Heart left ventricle (tissue), 16 donors: ENCODE results near the gene LAMB3. TPM values are rescaled to one million over a fixed set of nuclear protein-coding genes. Genes with fewer than 3 reads are reported as not detected.
A peak's percentile ranks its signal among the peaks of the same experiment; 100 is the strongest.

Source experiments
- ATAC-seq, 4 donors: fragments of 200-7000 bp; cut with Tn5 transposase; one replicate each; pipeline ENCODE4 v1.9.1; 2020 to 2022; ENCODE audit warnings: moderate library complexity in 4 of 4, mild to moderate bottlenecking in 3 of 4, moderate number of reproducible peaks in 1 of 4
- DNase-seq, 5 donors: peaks; one replicate each; pipeline ENCODE4 v3.0.0-alpha.2; 2020
- H3K27ac ChIP-seq, 12 donors: fragments of 200-600 bp; sonication (generic) in 4 of 12; one replicate each; pipeline versions ENCODE4 v1.5.0 to v1.8.0; 2016 to 2022; ENCODE audit warnings: mild to moderate bottlenecking in 2 of 12
- H3K27me3 ChIP-seq, 9 donors: fragments of 200-600 bp; sonication (generic) in 2 of 9; one replicate each; pipeline versions ENCODE4 v1.5.1 to v1.8.0; 2016 to 2022; ENCODE audit warnings: mild to moderate bottlenecking in 3 of 9
- H3K36me3 ChIP-seq, 9 donors: fragments of 200-600 bp; sonication (generic) in 2 of 9; one replicate each; pipeline versions ENCODE4 v1.5.0 to v1.8.0; 2018 to 2022; ENCODE audit warnings: mild to moderate bottlenecking in 2 of 9
- H3K4me1 ChIP-seq, 12 donors: fragments of 200-600 bp; sonication (generic) in 4 of 12; one replicate each; pipeline versions ENCODE4 v1.5.0 to v1.8.0; 2016 to 2022; ENCODE audit warnings: mild to moderate bottlenecking in 3 of 12
- H3K4me3 ChIP-seq, 12 donors: fragments of 200-600 bp; sonication (generic) in 4 of 12; one replicate each; pipeline versions ENCODE4 v1.5.0 to v1.8.0; 2017 to 2022; ENCODE audit warnings: mild to moderate bottlenecking in 9 of 12, moderate library complexity in 4 of 12
- H3K9me3 ChIP-seq, 12 donors: fragments of 200-600 bp; sonication (generic) in 4 of 12; one replicate each; pipeline versions ENCODE4 v1.5.0 to v1.8.0; 2016 to 2022; ENCODE audit warnings: mild to moderate bottlenecking in 1 of 12
- CTCF ChIP-seq, 12 donors: fragments of 200-600 bp; sonication (generic) in 4 of 12; IDR thresholded peaks; one replicate each; pipeline versions ENCODE4 v1.5.0 to v1.8.0; 2018 to 2022; ENCODE audit warnings: antibody characterized with exemption in 12 of 12, mild to moderate bottlenecking in 5 of 12
- POLR2A ChIP-seq, 2 donors: fragments of 450-650 bp; IDR thresholded peaks; one replicate each; pipeline ENCODE4 v1.6.1; 2017; ENCODE audit warnings: antibody characterized with exemption in 2 of 2, mild to moderate bottlenecking in 2 of 2, moderate library complexity in 2 of 2
- WGBS, 4 donors: extraction: QIAGEN DNeasy Blood & Tissue Kit in 2 of 4; methylation state at CpG; one replicate each; pipeline versions ENCODE4 v1.1.5 to v1.1.7; 2013 to 2018; 5-methylcytosine and 5-hydroxymethylcytosine counted together
- intact Hi-C, 10 donors: fragments of 100-400 bp; cut with DNase I; formaldehyde crosslinking; loops; one replicate each; pipeline versions ENCODE4 v1.11.1 to v1.14.2; 2022
- polyA plus RNA-seq, 2 donors: library from polyadenylated mRNA; stranded (reverse); fragments of 200-250 nt; gene quantifications; one replicate each; pipeline ENCODE4 v1.2.3, GENCODE V29; 2013
- total RNA-seq, 9 donors: library from RNA; depleted of rRNA in 2 of 9; stranded (reverse); fragments of >200 nt in 2 of 9; fragmentation: NEBNext Ultra II Directional in 3 of 9; extraction: Animal tissue kit (Norgen Biotek cat#: 25700) in 3 of 9; gene quantifications; one replicate each; pipeline versions ENCODE4 v1.1.0 to v1.2.4, GENCODE V29; 2016 to 2023
- donor health status: ischemic (EF 13 %, LVEDD 7.1; RV severe dilation, severe dysfunction).
- donor health status: healthy with polysubstance abuse.
- donor health status: DM: no; HTN: yes; CAD: no.
- donor health status: DM: no; HTN: no; CAD: no.
- donor health status: ischemic (EF 25% LVEDD 6.9; RV normal size, moderate dysfunction).
- donor health status: ischemic (EF 25% LVEDD 5.7; RV mildly dilated, moderate dysfunction).
- donor health status: healthy.
- donor health status: DM: yes; HTN: yes; CAD: no.
- donor health status: ischemic (EF 35%, LVEDD 5.7; RV mildly dilated, moderate dysfunction).
- donor health status: nonischemic (EF 11% LVEDD 7.7; RV severe dilation, severe dysfunction).
- donor health status: DM: yes; HTN: yes; CAD: no.
- donor health status: PGD.
- donor health status: ischemic (EF 29% LVEDD 5.4; RV normal size, mild dysfunction).
- donor health status: nonischemic (EF 23%, LVEDD 6.1; RV moderate dilation, normal function).

The LAMB3 gene
- total and polyA plus RNA-seq, 11 donors = 0.83 to 7.4 (median 3.6) TPM

- 92 to 96% (median 93%) methylated on average over 7 to 11 of the region's 11 CpGs for WGBS, 4 donors
- intact Hi-C loops = loop anchor here in 9 of 10 donors (2.0 to 10.0 kb wide), 8 partner anchors 38 to 117 kb away; partner anchors contain the start of gene G0S2 (in 1 of the 9)
Measured at GRCh38 chr1:209629621-209630382, 22.4 kb downstream of the LAMB3 start.

GRCh38 chr1:209628618-209629299 lies 23.5 kb downstream of the LAMB3 start:
- 95 to 97% (median 96%) methylated on average over 7 of the region's 7 CpGs for WGBS, 4 donors
- no peak for ATAC-seq
- no peak for TF ChIP-seq POLR2A (IDR thresholded peaks at IDR 0.05)
- TF ChIP-seq CTCF (IDR thresholded peaks at IDR 0.05) = no peak
- Histone ChIP-seq H3K4me1 (peaks cover 0 to 55% (median 37%) of the 10 kb centered on the region in 12 donors), H3K27me3 (no peaks in the 10 kb centered on the region), H3K27ac (peak overlapping the region in 1 of 12 donors; percentile 22), H3K4me3 (no peak overlapping the region), H3K36me3 (no peaks in the 10 kb centered on the region), H3K9me3 (no peaks in the 10 kb centered on the region)
- intact Hi-C loops = loop anchor here in 9 of 10 donors (5.0 to 10.0 kb wide), 6 partner anchors 36 to 119 kb away; partner anchors contain the start of gene G0S2 (in 1 of the 9)
- no peak for DNase-seq

More at GRCh38 chr1:209629621-209630382, 22.4 kb downstream of the LAMB3 start:
- peaks cover 0 to 55% (median 37%) of the 10 kb centered on the region in 12 donors for H3K4me1 ChIP-seq
- TF ChIP-seq POLR2A (IDR thresholded peaks at IDR 0.05) (no peak), CTCF (IDR thresholded peaks at IDR 0.05) (no peak)
- DNase-seq (no peak), ATAC-seq (no peak)
- H3K27me3 ChIP-seq = no peaks in the 10 kb centered on the region
- H3K4me3 ChIP-seq = no peak overlapping the region
- peak overlapping the region in 1 of 12 donors; percentile 8 for H3K27ac ChIP-seq
- no peaks in the 10 kb centered on the region for H3K36me3 ChIP-seq
- no peaks in the 10 kb centered on the region for H3K9me3 ChIP-seq

- Histone ChIP-seq H3K36me3 (no peaks in the 10 kb centered on the region), H3K27me3 (no peaks in the 10 kb centered on the region), H3K4me3 (peak overlapping the region in 2 of 12 donors; percentile 7 to 38), H3K9me3 (no peaks in the 10 kb centered on the region), H3K27ac (peak overlapping the region in 4 of 12 donors; percentile 4 to 55 (median 38)), H3K4me1 (peaks cover 0 to 55% (median 37%) of the 10 kb centered on the region in 12 donors)
- TF ChIP-seq POLR2A (IDR thresholded peaks at IDR 0.05) (no peak), CTCF (IDR thresholded peaks at IDR 0.05) (peak; percentile 95 to 99 (median 97))
- intact Hi-C loops = loop anchor here (1.0 to 10.0 kb wide), 11 partner anchors 23 to 120 kb away; partner anchors contain the start of gene G0S2 (in 1 of the 10)
- ATAC-seq = peak; percentile 29 to 77 (median 72)
- 29 to 80% (median 42%) methylated on average over 1 to 16 of the region's 16 CpGs for WGBS, 4 donors
- peak; percentile 78 to 88 (median 81) for DNase-seq
Measured at GRCh38 chr1:209627732-209628196, 24.5 kb downstream of the LAMB3 start.
